ENCODE measurements around the gene ARFGEF2. TPM values are rescaled to one million over a fixed set of nuclear protein-coding genes. Genes with fewer than 3 reads are reported as not detected.

ARFGEF2 gene
- total and polyA plus RNA-seq, 2 of the 8 experiments (the other 6 are each of a cell fraction or from before 2014, with no cell fraction given) = 8.1 to 21.8 TPM

GRCh38 chr20:48875233-48875913, 46.1 kb upstream of the ARFGEF2 start:
- 91% methylated on average over 17 of the region's 17 CpGs; no CpG with 5 or more reads in 1 of the 2 experiments for WGBS, 2 experiments (ENCODE audit: extremely low coverage in 1 of 2, insufficient coverage in 1 of 2, insufficient read length in 1 of 2, insufficient replicate concordance in 2 of 2, low coverage in 1 of 2, low lambda C conversion rate in 2 of 2, missing lambda C conversion rate in 1 of 2)
- Histone ChIP-seq H4K91ac (replicated peaks; ENCODE audit: insufficient read length, low read length) (no peak overlapping the region), H3K23me2 (ENCODE audit: low read depth, low read length) (peaks cover 2% of the 10 kb centered on the region; the same call in 1 of the 2 replicates), H4K20me1 (replicated peaks in 1 of 2; ENCODE audit: control insufficient read depth in 1 of 2, insufficient read depth in 2 of 2, low read length in 2 of 2) (no peaks in the 10 kb centered on the region), H3K79me1 (ENCODE audit: low read depth, low read length) (no peaks in the 10 kb centered on the region), H2AFZ (ENCODE audit: low read length) (0 out of 2 replicates have a peak overlapping the region, but pooled peaks have one; percentile 8), H3K18ac (ENCODE audit: extremely low read depth, low read length) (no peak overlapping the region; the same call in 1 of the 2 replicates), H2BK12ac (ENCODE audit: low read depth, low read length) (0 out of 2 replicates have a peak overlapping the region, but pooled peaks have one; percentile 23), H2BK5ac (ENCODE audit: low read depth, low read length) (no peak overlapping the region), H3K36me3 (ENCODE audit: control insufficient read depth in 2 of 4, insufficient read depth in 4 of 4, low read length in 3 of 4) (no peaks in the 10 kb centered on the region), H3K27me3 (replicated peaks in 1 of 4; ENCODE audit: control insufficient read depth in 3 of 4, extremely low read depth in 1 of 4, insufficient read depth in 3 of 4, low read length in 3 of 4) (no peaks in the 10 kb centered on the region), H3K79me2 (ENCODE audit: control insufficient read depth in 1 of 2, insufficient read depth in 2 of 2, low read length in 2 of 2) (no peaks in the 10 kb centered on the region), H3K9me3 (ENCODE audit: insufficient read depth in 2 of 2, low read depth in 1 of 2, low read length in 1 of 2) (no peaks in the 10 kb centered on the region), H2AK5ac (ENCODE audit: low read depth, low read length) (no peak overlapping the region), H2BK20ac (ENCODE audit: low read length) (no peak overlapping the region), H3K9ac (replicated peaks in 1 of 4; ENCODE audit: extremely low read depth in 1 of 4, low read depth in 3 of 4, low read length in 3 of 4) (no peak overlapping the region), H2BK15ac (ENCODE audit: low read length) (no peak overlapping the region), H4K5ac (ENCODE audit: insufficient read length, low read depth, low read length) (no peak overlapping the region), H3K4me1 (replicated peaks in 1 of 4; ENCODE audit: control insufficient read depth in 3 of 4, insufficient read depth in 4 of 4, low read length in 3 of 4) (peaks cover 0 to 4% (median 0%) of the 10 kb centered on the region in 4 experiments; a peak in 1 of 7 replicates), H3K4ac (replicated peaks; ENCODE audit: insufficient read length, low read depth, low read length) (no peak overlapping the region), H3K4me2 (ENCODE audit: insufficient read depth in 1 of 2, low read depth in 2 of 2, low read length in 2 of 2) (no peak overlapping the region), H3K14ac (ENCODE audit: insufficient read length) (no peak overlapping the region), H3K27ac (ENCODE audit: low read depth, low read length) (no peak overlapping the region), H3K23ac (ENCODE audit: insufficient read length) (no peak overlapping the region), H3K56ac (replicated peaks; ENCODE audit: insufficient read length, low read depth, low read length) (no peak overlapping the region), H3K4me3 (ENCODE audit: extremely low read depth in 1 of 4, insufficient read depth in 2 of 4, low read depth in 3 of 4, low read length in 4 of 4) (no peak overlapping the region), H2BK120ac (replicated peaks; ENCODE audit: low read depth, low read length) (no peak overlapping the region), H4K8ac (ENCODE audit: extremely low read depth, insufficient read depth, low read length) (no peak overlapping the region)
- ChIA-PET CTCF (ENCODE audit: partially characterized antibody) (interaction anchor here (0.6 to 2.5 kb wide), 5 partner anchors 9 to 174 kb away, joined by 3 to 7 read pairs (median 4); no protein-coding TSS in a partner anchor), POLR2A (ENCODE audit: partially characterized antibody) (no interaction called here)
- DNase-seq (ENCODE audit: low read depth in 1 of 2, low spot score in 2 of 2) = no peak
- no peak for FAIRE-seq
- TF ChIP-seq YY1 (IDR thresholded peaks at IDR 0.05; ENCODE audit: low read depth, low read length) (no peak), GTF2F1 (IDR thresholded peaks at IDR 0.05; ENCODE audit: borderline replicate concordance, low read depth, low read length) (no peak), BACH1 (IDR thresholded peaks at IDR 0.05; ENCODE audit: low read length) (no peak), E2F6 (IDR thresholded peaks at IDR 0.05) (no peak), TAF1 (IDR thresholded peaks at IDR 0.05; ENCODE audit: low read depth, low read length) (no peak), TAF7 (optimal IDR thresholded peaks at IDR 0.05; ENCODE audit: borderline replicate concordance, low read depth, low read length) (no peak), KDM4A (IDR thresholded peaks at IDR 0.05; ENCODE audit: low read depth, low read length, severe bottlenecking) (no peak)

All from H1 (cell line).